ENCODE results near the gene MS4A10.

- TF ChIP-seq, protein P1, sequence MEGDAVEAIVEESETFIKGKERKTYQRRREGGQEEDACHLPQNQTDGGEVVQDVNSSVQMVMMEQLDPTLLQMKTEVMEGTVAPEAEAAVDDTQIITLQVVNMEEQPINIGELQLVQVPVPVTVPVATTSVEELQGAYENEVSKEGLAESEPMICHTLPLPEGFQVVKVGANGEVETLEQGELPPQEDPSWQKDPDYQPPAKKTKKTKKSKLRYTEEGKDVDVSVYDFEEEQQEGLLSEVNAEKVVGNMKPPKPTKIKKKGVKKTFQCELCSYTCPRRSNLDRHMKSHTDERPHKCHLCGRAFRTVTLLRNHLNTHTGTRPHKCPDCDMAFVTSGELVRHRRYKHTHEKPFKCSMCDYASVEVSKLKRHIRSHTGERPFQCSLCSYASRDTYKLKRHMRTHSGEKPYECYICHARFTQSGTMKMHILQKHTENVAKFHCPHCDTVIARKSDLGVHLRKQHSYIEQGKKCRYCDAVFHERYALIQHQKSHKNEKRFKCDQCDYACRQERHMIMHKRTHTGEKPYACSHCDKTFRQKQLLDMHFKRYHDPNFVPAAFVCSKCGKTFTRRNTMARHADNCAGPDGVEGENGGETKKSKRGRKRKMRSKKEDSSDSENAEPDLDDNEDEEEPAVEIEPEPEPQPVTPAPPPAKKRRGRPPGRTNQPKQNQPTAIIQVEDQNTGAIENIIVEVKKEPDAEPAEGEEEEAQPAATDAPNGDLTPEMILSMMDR (IDR thresholded peaks at IDR 0.05 in 8 of 11, conservative IDR thresholded peaks at IDR 0.05 in 3 of 11): no peak
- no peak for TF ChIP-seq POLR2A (IDR thresholded peaks at IDR 0.05)
These were observed 31.8 kb upstream of the MS4A10 start for GRCh38 chr11:60753309-60753708.

Measured in spleen (tissue), 7 donors.